GM19468 (cell line): ENCODE results near the gene FHL3.
A peak's percentile ranks its signal among the peaks of the same experiment; 100 is the strongest.

Experiments
- ATAC-seq: cut with Tn5 transposase; IDR thresholded peaks from one replicate; pipeline ENCODE4 v1.9.1; 2021; ENCODE audit warnings: mild to moderate bottlenecking, moderate library complexity, moderate number of reproducible peaks; ENCODE audit not compliant: unreplicated experiment; ENCODE audit errors: extremely low read depth

FHL3 gene, protein sequence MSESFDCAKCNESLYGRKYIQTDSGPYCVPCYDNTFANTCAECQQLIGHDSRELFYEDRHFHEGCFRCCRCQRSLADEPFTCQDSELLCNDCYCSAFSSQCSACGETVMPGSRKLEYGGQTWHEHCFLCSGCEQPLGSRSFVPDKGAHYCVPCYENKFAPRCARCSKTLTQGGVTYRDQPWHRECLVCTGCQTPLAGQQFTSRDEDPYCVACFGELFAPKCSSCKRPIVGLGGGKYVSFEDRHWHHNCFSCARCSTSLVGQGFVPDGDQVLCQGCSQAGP

DNA sequence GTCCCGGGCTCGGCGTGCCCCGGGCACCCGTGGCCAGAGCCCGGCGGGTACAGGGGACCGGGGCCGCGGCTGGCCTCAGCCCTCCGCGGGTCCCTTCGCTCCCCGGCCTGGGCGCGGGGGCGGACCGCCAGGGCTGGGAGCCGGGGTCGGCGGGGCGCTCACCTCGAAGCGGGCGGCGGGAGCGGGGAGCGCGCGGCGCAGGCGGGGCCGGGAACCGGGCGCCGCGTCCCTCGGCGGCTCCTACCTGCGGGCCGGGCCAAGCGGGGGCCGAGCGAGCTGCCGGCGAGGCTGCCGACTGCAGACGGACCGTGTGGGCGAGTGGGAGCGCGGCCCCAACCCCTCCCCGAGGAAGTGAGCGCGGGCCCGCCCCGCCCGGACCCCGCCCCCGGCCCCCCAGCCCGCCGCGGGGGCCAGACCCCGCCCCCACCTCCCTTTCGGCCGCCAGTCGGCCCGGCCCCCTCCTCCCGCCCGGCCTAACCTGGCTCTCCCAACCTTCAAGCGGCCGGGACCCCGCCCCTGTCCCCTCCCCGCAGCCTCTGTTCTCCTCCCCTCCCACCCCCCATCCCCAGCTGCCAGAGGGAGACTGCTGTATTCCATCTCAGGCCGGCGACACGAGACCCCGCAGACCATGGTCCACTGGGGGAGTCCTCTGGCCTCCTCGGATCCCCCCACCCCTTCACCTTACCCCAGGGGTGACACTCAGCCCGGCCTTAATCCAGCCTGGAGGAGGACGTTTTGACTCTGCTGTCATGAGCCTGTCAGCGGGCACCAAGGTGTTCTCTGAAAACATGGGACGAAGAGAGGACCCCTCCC, at the start of gene FHL3:
Gene FHL3 (minus strand): TSS at position 320 of the 813 bp plus-strand sequence. CDS start 6,102 bp downstream, outside the sequence.
- no peak for ATAC-seq

DNA sequence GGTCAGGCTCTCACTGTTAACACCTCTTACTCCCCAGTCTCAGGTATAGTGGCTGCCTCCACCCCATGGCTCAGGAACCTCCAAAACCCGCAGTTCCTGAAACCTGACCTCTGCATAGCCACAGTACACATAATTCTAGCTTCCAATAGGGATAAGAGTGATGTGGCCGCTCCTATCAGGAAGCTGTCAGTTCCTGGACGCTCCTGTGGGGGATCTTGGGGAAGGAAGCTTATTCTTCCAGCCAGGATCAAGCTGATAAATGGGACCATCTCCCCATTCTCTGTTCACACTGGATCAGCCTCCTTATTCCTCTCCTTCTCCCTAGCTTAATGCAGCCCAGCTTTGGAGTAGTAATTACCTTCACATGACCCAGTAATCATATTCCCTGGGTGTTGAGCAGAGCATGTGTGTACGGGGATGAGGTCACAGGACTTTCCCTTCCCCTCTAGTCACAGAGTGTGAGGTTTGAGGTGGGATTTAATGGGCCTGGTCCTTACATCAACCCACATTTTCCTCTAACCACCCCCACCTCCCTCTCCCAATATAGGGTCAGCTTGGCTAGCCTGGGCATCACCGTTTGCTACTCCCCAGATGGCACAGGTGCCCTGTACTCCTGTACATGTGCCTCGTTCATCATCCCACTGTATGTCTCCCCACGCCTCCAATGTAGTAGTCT, 48.2 kb upstream of the FHL3 start:
- ATAC-seq = no peak

DNA sequence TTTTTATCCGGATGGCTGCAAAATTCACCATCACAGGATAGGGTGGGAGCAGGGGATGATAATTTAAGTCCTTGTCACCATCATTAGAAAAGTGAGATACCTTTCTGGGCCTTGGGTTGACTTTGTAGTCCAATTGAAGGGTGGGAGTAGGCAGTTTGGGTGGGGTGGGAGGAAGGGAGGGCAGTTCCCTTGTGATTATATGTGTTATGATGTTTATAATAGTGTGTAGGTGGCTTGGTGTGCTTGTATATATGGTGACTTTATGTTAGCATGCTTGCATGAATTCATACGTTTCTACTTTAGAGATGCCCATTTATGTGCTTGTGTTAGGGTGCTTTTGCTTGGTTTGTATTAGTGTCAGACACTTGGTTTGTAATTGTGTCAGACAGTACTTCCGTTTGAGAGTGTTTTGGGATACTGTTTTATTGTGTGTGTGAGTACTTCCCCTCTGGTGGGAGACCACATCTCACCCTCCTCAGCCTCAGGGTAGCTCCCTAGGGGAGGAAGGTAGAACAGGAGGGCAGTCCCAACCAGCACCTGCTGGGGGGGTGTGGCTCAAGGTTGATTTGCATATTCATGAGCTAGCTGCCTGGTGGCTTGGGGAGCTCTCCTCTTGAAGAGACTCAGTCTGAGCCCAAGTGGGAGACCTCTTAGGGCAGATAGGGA, 47.6 kb upstream of the FHL3 start:
- ATAC-seq = no peak

DNA sequence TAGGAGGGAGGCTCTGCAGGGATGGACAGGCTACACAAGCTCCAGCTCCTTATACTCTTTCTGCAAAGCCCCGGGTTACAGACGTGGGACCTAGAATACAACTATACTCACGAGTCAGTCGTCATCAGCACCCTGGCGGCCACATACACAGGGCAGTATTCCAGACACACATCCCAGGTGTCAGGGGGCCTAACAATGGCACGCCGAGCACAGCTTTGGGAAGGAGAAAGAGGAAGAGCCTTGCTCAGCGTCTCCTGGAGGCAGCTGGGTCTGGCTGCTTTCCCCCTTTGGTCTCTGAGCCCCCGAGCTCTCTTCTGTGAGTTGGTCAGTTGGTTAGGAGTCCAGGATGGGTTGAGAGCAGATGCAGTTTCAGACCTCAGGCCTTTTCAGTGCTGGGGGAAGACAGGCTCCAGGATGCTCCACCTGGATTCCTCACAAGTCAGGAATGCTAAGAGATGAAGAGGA, 45.8 kb upstream of the FHL3 start:
- no peak for ATAC-seq

DNA sequence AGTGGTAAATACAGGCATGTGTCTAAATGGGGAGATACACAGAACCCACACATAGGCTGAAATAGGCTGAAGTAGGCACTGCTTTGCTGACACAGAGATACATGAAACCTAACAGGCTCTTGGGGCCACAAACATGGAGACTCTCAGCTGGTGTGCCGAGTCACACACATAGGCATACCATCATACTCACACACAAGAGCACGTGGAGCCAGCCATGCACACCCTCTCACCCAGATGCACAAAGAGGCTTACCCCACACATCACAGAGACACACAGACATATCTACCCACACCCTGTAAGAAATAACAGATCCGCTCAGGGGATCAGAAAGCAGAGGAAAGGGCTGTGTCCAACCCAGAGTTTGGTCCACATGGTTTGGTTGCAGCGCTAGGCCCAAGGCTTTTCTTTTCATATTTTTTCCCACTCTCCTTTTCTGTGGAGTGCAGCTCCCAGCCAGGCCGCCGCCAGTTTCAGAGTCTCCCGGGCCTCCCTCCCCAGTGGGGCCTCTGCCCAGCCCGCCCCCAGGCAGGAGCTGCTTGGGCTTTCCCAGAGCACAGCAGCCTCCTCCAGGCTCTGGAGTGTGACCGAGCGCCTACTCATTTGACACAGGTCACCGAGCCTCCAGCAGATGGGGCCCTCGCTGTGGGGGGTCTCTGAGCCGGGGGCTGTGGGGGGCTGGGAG, 45.2 kb upstream of the FHL3 start:
- ATAC-seq = no peak

DNA sequence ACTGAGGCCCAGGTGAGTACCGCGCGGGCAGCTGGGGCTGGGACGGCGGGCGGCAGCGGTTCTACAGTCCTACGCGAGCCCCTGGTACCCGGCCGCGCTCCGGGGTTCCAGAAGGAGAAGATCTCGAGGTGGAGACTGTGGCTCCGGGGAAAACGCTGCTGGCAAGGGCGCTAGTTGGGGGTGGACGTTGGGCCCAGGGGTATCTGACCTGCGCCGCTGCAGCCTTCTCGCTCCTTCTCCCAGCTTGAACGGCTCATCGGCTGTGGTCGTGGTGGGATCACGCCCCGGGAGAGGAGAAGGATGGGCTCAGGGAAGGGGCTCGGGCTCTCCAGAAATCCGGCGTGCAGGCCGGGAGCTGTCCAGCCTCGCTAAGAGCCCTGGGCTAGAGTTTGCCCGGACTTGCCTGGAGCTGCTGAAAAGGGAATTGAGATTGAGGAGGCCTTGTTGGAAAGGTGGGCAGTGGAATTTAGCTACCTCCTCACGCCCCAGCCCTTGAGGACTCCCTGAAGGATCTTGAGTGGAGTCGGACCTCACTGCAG, 42.4 kb upstream of the FHL3 start:
- no peak for ATAC-seq

DNA sequence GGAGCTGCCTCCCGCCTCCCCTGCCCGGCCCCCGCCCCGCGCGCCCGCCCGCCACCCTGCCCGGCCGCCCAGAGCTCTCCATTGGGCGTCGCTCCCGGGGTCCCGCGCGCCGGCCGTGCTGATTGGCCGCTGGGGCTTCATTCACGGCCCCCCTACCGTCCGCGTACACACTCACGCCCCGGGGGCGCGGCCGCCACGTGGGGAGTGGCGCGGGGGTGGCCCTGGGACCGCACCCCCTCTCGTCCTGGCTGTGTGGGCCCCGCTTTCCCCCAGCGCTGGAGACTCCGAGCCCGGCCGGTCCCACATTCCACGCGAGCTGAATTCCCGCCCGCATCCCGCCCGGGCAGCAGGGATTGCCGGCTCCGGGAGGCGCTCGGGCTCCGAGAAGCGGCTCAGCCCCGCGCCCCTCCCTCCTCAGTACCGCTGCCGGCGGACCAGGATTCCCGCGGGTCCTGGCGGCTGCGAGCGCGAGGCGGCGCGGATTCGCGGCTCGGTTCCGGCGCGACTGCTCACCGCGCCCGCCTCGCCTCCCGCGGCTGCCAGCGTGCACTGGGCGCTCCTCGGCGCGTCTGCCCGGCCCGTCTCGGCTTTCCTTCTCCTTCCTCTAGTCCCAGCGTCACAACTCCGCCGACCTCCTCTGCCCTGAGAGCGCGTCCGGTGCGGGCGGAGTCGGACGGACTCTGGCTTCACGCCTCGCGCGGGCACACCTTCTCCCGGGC, 41.7 kb upstream of the FHL3 start:
- ATAC-seq = peak; percentile 13

DNA sequence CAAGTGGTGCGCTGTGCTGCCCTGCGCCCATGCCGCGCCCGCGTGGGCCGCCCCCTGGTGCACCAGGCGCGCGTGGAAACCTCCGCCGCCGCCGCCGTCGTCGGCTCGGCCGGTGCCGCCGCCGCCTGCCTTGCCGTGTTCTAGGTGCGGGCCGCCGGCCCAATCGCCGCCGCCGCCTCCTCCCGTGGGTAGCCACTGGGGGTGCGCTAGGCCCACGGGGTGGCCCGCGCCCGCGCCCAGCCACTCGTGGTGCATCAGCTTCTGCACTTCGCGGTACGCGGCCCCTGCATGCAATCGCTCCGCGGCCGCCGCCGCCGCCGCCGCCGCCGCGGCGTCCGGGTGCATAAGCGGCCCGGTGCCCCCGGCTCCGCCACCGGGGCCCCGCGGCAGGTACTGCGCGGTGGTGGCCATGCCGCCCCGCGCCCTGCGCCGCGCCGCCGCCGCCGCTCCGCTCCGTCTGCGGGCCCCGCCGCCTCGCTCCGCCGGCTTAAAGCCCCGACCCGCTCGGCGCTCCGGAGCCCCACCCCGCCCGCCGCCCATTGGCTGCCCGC, 41.1 kb upstream of the FHL3 start, which contains the start of gene POU3F1:
Gene POU3F1 (minus strand): TSS at position 461 of the 551 bp plus-strand sequence. CDS start 50 bp downstream, at position 411.
- peak; percentile 18 for ATAC-seq

DNA sequence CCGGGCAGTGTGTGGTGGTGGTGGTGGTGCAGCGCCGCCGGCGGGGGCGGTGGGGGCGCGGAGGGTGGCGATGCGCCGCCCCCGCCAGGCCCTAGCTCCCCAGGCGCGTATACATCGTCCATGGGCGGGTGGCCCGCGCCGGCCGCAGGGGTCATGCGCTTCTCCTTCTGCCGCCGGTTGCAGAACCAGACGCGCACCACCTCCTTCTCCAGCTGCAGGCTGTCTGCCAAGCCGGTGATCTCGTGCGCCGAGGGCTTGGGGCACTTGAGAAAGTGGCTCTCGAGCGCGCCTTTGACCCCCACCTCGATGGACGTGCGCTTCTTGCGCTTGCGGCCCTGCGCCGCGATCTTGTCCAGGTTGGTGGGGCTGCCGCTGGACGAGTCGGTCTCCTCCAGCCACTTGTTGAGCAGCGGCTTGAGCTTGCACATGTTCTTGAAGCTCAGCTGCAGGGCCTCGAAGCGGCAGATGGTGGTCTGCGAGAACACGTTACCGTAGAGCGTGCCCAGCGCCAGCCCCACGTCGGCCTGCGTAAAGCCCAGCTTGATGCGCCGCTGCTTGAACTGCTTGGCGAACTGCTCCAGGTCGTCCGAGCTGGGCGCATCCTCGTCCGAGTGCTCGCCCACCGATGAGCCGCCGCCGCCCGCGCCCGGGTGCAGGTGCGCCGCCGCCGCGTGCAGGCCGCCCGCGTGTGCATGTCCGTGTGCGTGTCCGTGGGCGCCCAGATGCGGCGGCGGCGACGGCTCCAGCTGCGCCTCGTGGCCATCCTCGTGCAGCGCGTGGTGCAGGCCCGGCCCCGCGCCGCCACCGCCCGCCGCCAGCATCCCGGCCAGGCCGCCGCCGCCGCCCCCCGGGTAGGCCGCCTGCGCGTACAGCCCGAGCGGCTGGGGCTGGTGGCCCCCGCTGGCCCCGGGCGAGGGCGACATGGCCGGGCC, 40.4 kb upstream of the FHL3 start:
- ATAC-seq = no peak

DNA sequence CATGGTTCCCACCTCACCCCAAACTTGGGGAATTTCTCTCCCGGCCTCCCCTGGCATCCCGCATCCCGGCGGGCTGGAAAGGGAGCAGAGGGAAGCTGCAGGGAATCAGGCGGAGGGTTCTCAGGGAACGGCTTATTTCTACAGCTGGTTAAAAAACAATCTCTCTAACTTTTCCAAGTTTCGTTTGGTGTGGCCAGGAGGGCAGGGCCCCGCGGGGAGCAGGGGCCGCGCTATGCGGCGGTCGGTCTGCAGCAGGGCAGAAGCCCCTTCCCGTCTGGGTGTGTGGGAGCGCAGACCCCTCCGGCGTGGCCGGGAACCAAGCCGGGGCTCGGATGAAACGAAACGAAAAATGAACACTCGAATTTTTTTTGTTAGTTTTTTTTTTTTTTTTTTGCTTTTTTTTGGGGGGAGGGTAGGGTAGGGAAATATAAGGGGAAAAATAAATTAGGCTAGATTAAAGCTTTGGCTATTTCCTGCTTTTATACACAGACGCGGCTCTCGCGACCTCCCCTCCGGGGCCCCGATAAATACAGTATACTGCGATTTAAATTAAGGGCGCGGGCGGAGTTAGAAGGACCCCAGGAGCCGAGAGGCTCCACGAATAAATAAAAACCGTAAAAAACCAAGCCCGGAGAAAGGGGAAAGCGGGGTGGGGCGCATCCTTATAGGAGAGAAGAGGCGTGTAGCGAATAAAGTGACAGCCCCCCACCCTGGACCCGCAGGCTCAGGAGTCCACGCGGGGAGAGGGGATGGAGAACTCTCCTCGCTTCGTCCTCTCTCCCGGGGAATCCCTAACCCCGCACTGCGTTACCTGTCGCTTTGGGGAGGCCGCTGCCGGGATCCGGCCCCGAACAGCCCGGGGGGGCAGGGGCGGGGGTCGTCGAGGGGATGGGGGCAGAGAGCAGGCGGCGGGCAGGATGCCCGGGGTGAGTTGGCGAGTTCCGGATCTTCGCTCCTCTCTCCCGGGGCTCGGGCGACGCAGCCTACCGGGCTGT, 39.2 kb upstream of the FHL3 start:
- ATAC-seq = no peak

DNA sequence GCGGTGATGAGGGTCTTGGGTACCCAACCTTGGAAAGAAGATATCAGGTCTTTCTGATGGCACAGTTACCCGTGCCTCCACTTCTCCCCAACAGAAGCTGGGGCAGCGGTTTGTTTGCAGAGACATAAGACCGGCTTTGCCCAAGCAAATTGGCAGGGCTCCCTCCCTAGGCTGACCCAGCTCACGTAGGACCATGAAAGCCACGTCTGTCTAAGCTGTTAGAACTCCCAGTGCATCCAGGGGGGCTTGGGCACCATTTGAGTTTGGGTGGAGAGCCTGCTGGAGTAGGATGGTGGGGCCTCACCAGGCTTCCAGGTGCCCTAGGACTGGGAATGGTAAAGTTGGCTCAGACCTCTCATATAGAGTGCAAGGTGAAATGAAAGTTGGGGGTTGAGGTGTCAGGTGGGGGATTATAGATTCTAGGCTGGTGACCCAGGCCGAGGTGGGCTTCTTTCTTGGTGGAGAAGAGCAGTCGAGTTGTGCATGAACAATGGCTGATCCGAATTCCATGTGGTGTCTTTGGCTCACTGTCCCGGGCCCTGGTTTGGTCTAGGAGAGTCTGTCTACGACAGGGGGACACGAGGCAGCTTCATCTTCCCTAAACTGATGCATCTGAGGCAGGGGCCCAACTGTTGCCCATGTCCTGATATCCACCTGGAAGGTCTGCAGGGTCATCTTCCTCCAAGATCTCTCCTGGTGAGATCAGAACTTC, 37.9 kb upstream of the FHL3 start:
- ATAC-seq = no peak

DNA sequence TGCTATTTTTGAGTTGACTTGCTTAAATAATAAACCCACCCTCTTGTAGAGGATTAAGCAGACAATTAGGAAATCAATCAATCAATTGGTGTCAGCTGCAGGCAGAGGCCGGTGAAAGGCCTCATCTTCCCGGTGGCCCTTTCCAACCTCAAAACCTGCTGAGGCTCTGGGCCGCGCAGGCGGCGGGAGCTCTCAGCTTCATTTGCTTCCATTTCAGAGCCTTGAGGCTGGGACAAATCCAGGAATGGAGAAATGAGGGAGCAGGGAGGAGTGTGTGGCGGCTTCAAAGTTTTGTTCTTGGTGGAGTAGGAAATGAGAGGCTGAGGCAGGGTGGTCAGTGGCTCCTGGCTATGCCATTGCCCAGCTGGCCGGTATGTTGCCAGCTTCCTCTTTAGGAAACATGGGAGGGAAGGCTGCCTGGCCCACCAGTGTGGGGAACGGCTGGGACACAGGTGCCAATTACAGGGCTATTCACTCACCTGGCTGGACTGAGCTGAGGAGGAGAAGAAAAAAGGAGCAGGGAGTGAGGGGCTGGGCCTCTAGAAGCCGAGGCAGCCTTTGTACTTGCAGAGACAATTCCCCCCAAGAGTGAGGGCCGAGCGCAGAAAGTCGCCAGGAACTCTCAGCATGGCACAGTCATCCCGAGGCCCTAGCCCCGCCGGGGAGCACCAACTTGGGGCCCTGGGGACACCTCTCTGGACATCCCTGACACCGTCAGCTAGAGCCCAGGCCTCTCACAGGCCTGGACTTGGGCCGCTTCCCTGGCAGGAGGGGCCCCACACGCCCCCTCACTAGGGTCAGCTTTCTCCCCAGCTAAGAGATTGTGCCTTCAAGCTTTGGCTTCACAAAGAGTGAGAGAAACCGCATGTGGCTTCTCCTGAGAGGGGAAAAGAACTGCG, 36.9 kb upstream of the FHL3 start:
- no peak for ATAC-seq

DNA sequence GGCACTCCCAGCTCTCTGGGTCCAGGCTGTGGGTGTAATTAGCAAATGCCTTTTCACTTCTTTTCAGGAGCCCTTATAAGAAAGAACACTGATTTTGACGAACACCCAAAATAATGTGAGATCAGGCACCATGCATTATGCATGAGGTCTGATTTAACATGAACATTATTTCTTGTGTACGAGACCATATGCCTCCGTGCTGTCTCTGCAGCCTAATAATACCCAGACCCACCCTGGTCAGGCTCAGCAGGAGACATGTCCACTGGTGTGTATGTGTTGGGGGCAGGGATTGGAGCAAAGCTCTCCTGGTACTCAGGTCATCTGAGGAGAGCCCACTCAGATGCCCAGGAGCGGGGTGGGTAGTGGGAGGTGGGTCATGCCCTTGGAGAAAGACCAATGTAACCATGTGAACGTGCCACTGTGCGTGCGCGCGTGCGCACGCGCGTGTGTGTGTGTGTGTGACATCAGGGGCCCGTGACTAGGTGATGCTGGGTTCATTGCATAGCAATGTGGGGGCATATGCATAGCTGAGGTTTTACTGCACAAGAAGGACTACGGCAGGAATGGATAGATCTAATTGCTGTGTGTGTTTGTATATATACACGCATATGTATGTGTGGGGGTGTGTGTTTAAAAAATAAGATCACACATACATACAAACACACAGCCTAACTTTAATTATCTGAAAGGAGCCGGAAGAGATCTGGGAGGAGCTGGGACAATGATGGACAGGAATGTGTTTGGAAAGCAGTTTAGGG, 34.2 kb upstream of the FHL3 start:
- no peak for ATAC-seq

DNA sequence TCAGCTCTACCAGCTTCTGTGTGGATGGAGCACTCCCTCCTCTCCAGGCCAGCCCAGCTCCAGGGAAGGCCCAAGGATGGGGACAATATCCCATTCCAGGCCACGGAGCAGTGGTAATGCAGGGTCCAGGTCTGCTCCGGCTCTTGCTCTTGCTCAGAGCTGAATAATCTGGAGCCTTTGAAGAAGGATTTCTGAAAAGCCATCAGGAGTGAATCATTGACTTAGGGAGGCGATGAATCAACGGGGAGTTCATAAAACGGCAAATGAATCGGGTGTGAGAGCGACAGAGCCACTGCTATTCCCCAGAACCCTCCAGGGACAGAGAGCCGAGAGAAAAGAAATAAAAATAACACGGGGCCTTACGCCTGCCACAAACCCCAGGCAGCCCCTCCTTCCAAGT, 33.5 kb upstream of the FHL3 start:
- ATAC-seq = no peak
